HEK293T (cell line): Measurements from ENCODE around the gene CHMP1A.

Experiments used
- BHLHE40 ChIP-seq: fragments of 450-650 bp; IDR thresholded peaks from 2 replicates; pipeline ENCODE4 v1.6.1; 2016; ENCODE audit warnings: mild to moderate bottlenecking, moderate library complexity, borderline replicate concordance
- ELF4 ChIP-seq: fragments of 450-650 bp; IDR thresholded peaks from 2 replicates; pipeline ENCODE4 v1.6.1; 2017; ENCODE audit warnings: antibody characterized with exemption
- FOXK2 ChIP-seq: fragments of 450-650 bp; IDR thresholded peaks from 2 replicates; pipeline ENCODE4 v1.6.1; 2016; ENCODE audit warnings: mild to moderate bottlenecking
- HDGF ChIP-seq: fragments of 450-650 bp; IDR thresholded peaks from 2 replicates; pipeline ENCODE4 v1.6.1; 2017; ENCODE audit warnings: antibody characterized with exemption, borderline replicate concordance
- SP1 ChIP-seq: fragments of 450-650 bp; IDR thresholded peaks from 2 replicates; pipeline ENCODE4 v1.6.1; 2017

DNA sequence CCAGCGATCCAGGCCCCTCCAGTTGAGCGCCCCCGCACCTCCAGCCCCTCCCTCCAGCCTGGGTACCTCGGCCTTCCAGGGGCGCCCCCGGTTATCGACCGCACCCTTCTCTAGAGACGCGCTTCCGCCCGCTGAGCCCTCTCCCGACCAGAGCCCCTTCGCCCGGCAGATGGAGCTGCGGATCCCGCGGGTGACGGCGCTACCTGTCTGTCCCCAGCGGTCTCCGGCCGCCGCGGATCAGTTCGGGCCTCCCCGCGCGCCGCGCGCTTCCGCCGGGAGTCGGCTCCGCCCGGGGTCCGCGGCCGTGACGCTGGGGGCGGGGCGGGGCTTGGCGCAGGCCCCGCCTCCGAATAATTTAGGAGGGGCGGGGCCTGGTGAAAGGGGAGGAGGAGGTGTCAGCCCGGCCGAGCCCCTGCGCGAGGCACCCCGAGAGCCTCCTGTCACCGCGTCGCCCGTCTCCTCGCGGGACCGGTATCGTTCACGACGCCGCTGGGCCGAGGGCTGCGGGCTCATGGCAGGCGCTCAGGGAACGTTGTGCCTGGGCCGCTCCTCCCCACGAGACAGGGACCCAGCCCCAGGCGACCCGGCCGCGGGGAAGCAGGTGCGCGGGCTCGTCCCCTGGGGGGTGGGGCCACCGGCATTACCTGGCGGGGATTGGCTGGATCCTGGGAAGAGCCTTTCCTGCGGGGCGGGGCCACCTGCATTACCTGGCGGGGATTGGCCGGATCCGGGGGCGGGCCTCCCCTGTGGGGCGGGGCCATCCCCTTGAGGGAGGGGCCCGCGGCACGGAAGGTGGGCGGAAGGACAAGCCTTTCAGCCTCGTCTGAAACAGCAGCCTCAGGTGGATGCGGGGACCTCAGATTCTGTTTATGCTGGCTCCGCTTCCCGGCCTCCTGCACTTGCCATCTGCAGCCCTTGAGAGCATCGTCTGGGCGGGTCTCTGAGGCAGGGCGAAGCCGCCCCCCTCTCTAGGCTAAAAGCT is 44.2 kb upstream of the CHMP1A start, which contains the start of gene SPATA2L:
- TF ChIP-seq BHLHE40 (no peak), HDGF (peak; percentile 79; the same call in 1 of the 2 replicates), FOXK2 (no peak), ELF4 (no peak), SP1 (peak; percentile 65)
